ENCODE data around the gene JAM2. TPM values are rescaled to one million over a fixed set of nuclear protein-coding genes. Genes with fewer than 3 reads are reported as not detected.

JAM2 gene
- total RNA-seq, 2 experiments from 2014 or later = 0.05 TPM; not detected in 1

DNA sequence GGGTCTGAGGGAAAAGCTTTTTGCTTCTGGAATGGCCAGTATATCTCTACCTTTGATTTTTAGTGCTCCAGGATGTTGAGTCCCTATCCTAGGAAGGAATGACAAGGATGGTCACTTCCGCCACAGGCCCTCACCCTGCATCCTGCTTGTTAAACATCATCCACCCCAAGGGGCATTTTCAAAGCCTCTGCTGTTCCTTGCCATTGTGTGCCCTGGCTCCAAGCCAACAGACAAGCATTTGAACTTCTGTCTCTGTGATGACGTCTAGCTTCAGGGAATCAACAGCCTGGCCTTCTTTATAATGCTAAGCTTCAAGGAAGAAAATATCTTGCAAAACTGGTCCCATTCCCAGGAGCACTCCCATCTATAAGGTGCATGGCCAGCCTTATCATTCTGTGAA, 12.3 kb upstream of the JAM2 start:
- Mint-ChIP-seq H3K4me3 (no peak overlapping the region), H3K27me3 (ENCODE audit: low read depth) (peaks cover 3% of the 10 kb centered on the region), H3K36me3 (ENCODE audit: low read depth) (no peaks in the 10 kb centered on the region), H3K9me3 (ENCODE audit: insufficient read depth) (no peaks in the 10 kb centered on the region), H3K27ac (no peak overlapping the region), H3K4me1 (ENCODE audit: low read depth) (no peaks in the 10 kb centered on the region)
- ATAC-seq = no peak
- CTCF ChIA-PET = interaction anchor here (0.7 to 1.4 kb wide), 2 partner anchors 19 to 21 kb away, joined by 3 read pairs; no protein-coding TSS in a partner anchor
- no peak for DNase-seq
- POLR2A ChIA-PET = interaction anchor here (0.7 kb wide), 1 partner anchor 577 kb away, joined by 4 read pairs; no protein-coding TSS in a partner anchor

DNA sequence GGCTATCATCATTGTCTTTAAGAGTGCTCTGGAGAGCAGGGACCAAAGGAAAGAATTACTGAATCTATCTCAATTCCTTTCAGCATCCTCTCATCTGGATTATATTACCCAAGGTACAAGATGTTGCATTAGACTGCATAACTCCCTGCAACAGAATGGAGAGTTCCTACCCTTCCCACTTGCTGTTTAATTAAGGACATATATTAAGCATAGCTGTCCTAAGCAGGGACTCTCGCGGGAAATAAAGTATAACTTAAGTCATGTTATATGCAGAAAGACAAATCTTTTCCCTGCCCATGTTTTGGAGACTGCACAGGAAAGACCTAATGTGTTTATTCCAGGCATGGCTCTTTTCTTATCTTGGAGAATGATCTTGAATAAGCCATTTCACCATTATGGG, 6.8 kb upstream of the JAM2 start:
- no peak overlapping the region for H3K4me3 Mint-ChIP-seq
- H3K36me3 Mint-ChIP-seq (ENCODE audit: low read depth) = no peaks in the 10 kb centered on the region
- CTCF ChIA-PET = no interaction called here
- POLR2A ChIA-PET = no interaction called here
- H3K4me1 Mint-ChIP-seq (ENCODE audit: low read depth) = no peaks in the 10 kb centered on the region
- no peak overlapping the region for H3K27ac Mint-ChIP-seq
- DNase-seq (no peak), ATAC-seq (no peak)
- H3K9me3 Mint-ChIP-seq (ENCODE audit: insufficient read depth) = no peaks in the 10 kb centered on the region
- peaks cover 18% of the 10 kb centered on the region for H3K27me3 Mint-ChIP-seq (ENCODE audit: low read depth)

DNA sequence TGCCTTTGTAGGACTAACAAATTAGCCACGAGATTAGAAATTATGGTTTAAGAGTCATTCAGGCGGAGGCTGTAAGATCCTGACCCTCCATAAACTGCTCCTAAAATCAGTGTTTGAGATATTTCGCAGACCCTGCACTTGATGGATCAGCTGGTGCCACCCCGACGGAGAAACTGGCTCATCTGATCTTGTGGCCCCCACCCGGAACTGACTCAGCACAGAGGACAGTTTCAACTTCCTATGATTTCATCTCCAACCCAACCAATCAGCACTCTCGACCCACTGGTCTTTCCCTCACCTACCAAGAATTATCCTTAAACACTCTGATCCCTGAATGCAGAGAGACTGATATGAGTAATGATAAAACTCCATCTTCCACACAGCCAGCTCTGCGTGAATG, 3.7 kb upstream of the JAM2 start:
- Mint-ChIP-seq H3K4me1 (ENCODE audit: low read depth) (peaks cover 9% of the 10 kb centered on the region), H3K36me3 (ENCODE audit: low read depth) (no peaks in the 10 kb centered on the region), H3K4me3 (no peak overlapping the region), H3K27ac (no peak overlapping the region), H3K27me3 (ENCODE audit: low read depth) (peaks cover 31% of the 10 kb centered on the region), H3K9me3 (ENCODE audit: insufficient read depth) (no peaks in the 10 kb centered on the region)
- ChIA-PET POLR2A (no interaction called here), CTCF (no interaction called here)
- ATAC-seq (no peak), DNase-seq (no peak)

DNA sequence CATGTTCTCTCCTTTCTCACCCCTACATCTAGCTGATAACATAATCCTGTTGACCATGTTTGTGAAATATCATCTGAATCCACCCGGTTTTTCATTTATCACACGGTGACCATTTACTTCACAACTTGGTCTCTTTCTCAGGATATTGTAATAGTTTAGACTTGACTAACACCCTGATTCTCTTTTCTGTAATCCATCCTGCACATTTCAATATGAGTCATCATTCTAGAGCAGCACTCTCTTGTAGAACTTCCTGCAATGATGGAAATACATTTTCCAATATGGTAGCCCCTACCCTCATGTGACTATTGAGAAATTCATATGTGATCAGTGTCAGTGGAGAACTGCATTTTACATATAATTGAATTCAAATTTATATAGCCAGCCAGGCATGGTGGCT, 2.3 kb upstream of the JAM2 start:
- Mint-ChIP-seq H3K4me3 (no peak overlapping the region), H3K9me3 (ENCODE audit: insufficient read depth) (no peaks in the 10 kb centered on the region), H3K27ac (no peak overlapping the region), H3K27me3 (ENCODE audit: low read depth) (peaks cover 44% of the 10 kb centered on the region), H3K4me1 (ENCODE audit: low read depth) (peaks cover 14% of the 10 kb centered on the region), H3K36me3 (ENCODE audit: low read depth) (no peaks in the 10 kb centered on the region)
- ATAC-seq (no peak), DNase-seq (no peak)
- POLR2A ChIA-PET = interaction anchor here (0.6 kb wide), 1 partner anchor 55 kb away, joined by 3 read pairs; no protein-coding TSS in a partner anchor
- CTCF ChIA-PET = interaction anchor here (1.8 kb wide), 1 partner anchor 29 kb away, joined by 7 read pairs; the partner anchor contains the start of gene MRPL39

DNA sequence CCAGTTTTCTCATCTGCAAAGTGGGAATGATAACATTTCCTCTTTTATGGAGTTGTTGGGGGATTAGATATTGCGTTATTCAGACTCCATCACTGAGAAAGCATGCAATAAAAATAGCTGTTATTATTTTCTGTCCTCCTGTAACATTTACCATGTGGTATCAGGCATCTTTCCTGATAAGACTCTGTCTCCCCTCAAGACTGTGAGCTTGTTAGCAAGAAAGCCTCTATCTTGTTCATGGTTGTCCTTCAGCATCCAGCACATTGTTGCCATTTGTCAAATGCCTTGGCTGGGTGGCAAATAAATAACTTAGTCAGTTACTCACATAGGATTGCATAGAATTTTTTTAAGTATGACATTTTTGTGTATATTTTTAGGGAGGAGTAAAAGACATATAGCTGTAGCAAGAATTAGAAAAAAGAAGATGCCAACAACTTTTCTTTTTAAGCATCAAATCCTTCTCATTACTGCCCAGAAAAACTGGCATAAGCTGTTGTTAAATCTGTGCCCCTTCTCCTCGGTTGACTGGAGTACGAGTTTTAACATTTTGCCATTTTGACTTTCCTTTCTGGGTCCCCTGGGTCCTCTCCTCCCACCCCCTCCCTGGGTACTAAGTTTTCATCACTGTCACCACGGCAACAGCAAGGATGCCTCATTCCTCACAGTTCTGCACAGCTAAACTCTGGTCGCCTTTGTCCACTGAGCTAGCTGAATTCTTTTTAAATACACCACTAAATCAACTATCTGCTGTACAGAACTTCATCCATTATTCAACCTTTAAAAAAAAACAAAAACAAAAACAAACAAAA, 1.0 kb upstream of the JAM2 start:
- no peak for DNase-seq
- no peaks in the 10 kb centered on the region for H3K36me3 Mint-ChIP-seq (ENCODE audit: low read depth)
- H3K27me3 Mint-ChIP-seq (ENCODE audit: low read depth) = peaks cover 50% of the 10 kb centered on the region
- no peaks in the 10 kb centered on the region for H3K9me3 Mint-ChIP-seq (ENCODE audit: insufficient read depth)
- POLR2A ChIA-PET = no interaction called here
- no peak for ATAC-seq
- peak overlapping the region; percentile 59 for H3K4me3 Mint-ChIP-seq
- no peak overlapping the region for H3K27ac Mint-ChIP-seq
- CTCF ChIA-PET = interaction anchor here (1.1 to 1.8 kb wide), 4 partner anchors 9 to 247 kb away, joined by 3 to 7 read pairs (median 4); partner anchors contain the start of gene MRPL39
- peaks cover 14% of the 10 kb centered on the region for H3K4me1 Mint-ChIP-seq (ENCODE audit: low read depth)

DNA sequence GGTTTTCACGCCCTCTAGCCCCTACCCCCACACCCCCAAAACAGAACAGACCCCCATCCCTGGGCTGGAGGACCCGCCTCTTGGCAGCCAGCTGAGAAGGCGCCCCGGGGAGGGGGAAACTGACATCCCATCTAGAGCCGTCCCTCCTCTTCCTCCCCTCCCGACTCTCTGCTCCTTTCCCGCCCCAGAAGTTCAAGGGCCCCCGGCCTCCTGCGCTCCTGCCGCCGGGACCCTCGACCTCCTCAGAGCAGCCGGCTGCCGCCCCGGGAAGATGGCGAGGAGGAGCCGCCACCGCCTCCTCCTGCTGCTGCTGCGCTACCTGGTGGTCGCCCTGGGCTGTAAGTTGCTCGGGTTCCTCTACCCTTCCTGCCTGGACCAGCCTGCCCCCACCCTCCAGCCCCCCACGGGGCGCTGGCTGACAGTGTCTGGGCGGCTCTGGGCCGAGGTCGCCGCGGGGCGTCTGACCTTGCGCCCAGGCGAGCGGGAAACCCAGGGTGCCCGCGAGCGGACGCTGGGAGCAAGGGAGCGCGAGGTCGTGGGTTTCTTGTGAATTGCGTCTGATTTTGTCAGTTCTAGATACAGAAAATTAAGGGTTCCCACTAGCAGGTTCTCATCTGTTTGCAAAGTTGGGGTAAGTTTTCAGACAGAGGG, 618 bp downstream of the JAM2 start:
- ChIA-PET POLR2A (no interaction called here), CTCF (interaction anchor here (0.7 to 1.3 kb wide), 3 partner anchors 10 to 249 kb away, joined by 3 read pairs; no protein-coding TSS in a partner anchor)
- Mint-ChIP-seq H3K27me3 (ENCODE audit: low read depth) (peaks cover 49% of the 10 kb centered on the region), H3K36me3 (ENCODE audit: low read depth) (no peaks in the 10 kb centered on the region), H3K4me3 (peak overlapping the region; percentile 59), H3K4me1 (ENCODE audit: low read depth) (peaks cover 14% of the 10 kb centered on the region), H3K27ac (no peak overlapping the region), H3K9me3 (ENCODE audit: insufficient read depth) (no peaks in the 10 kb centered on the region)
- DNase-seq (peak; percentile 55), ATAC-seq (peak; percentile 90)

DNA sequence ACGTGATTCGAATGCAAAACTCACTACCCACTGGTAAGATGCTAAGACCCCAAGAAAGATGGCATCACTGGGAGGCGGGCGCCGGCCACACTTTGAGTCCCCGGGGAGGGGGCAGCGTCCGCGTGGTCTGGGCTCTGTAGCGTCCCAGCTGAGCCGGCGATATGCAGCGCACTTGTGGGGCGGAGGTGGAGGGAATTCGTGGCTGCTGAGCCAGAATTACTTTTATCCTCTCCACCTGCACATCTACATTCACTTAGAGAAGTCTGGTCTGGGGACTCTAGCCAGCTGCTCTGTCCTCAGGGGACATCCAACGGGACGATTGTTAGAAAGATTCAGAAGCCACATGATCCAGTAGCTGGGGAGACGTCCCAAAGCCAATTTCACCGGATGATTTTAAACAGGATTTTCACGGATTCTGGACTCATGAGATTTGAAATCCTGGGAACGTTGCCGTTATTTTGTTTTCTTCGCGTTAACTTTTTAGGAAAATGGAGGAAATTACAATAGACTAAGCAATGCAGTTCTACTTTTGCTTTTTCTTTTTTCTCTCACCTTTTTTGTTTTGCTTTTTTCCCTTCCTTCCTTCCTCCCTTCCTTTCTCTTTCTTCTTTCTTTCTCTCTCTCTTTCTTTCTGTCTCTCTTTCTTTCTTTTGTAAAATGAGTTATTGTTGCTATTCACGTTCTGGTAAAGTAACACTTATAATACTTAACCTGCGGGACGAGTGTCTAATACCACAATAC, 1.3 kb downstream of the JAM2 start:
- ChIA-PET CTCF (no interaction called here), POLR2A (no interaction called here)
- peak; percentile 39 for ATAC-seq
- peak overlapping the region; percentile 59 for H3K4me3 Mint-ChIP-seq
- DNase-seq = no peak
- H3K36me3 Mint-ChIP-seq (ENCODE audit: low read depth) = no peaks in the 10 kb centered on the region
- no peak overlapping the region for H3K27ac Mint-ChIP-seq
- peaks cover 14% of the 10 kb centered on the region for H3K4me1 Mint-ChIP-seq (ENCODE audit: low read depth)
- H3K9me3 Mint-ChIP-seq (ENCODE audit: insufficient read depth) = no peaks in the 10 kb centered on the region
- H3K27me3 Mint-ChIP-seq (ENCODE audit: low read depth) = peaks cover 46% of the 10 kb centered on the region

DNA sequence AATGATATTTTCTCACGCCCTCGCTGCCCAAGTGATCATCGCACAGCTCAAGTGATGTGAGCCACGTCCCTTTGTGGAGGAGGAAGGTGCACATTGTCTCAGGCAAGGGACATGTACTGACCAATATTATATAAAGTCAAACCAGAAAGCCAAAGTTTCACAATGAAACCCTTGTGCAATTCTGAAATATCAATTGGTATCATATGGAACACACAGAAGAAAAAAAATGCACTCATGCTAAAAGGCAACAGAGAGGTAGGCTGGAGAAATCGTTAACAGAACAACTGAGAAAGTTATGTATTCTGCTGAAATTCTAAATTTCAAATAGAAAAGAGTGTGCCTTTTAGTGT, 1.9 kb downstream of the JAM2 start:
- CTCF ChIA-PET = no interaction called here
- POLR2A ChIA-PET = no interaction called here
- ATAC-seq = no peak

DNA sequence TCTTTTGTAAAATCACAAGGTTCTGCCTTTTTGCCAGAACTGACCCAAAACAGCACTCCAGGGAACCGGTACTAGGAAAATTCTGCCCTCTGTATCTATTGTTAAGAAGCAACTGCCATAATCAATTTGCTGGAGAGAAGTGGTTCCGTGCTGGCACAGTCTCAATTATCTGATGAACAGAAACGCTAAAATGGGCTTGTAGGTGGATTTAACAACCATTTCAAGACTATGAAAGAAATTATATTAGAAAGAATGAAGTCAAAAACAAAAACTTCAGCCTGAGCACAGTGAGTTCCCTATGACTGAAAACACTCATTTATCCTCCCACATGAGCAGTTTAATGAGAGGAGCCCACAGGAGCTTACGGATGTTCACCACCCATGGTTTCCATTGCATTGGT, 4.4 kb downstream of the JAM2 start:
- Mint-ChIP-seq H3K4me1 (ENCODE audit: low read depth) (peaks cover 12% of the 10 kb centered on the region), H3K4me3 (no peak overlapping the region), H3K36me3 (ENCODE audit: low read depth) (no peaks in the 10 kb centered on the region), H3K9me3 (ENCODE audit: insufficient read depth) (no peaks in the 10 kb centered on the region), H3K27ac (no peak overlapping the region), H3K27me3 (ENCODE audit: low read depth) (peaks cover 36% of the 10 kb centered on the region)
- CTCF ChIA-PET = no interaction called here
- POLR2A ChIA-PET = no interaction called here
- ATAC-seq (no peak), DNase-seq (no peak)

More for the DNA sequence above, 1.9 kb downstream of the JAM2 start:
- H3K4me3 Mint-ChIP-seq = peak overlapping the region; percentile 59
- H3K27me3 Mint-ChIP-seq (ENCODE audit: low read depth) = peaks cover 43% of the 10 kb centered on the region
- H3K4me1 Mint-ChIP-seq (ENCODE audit: low read depth) = peaks cover 14% of the 10 kb centered on the region
- H3K36me3 Mint-ChIP-seq (ENCODE audit: low read depth) = no peaks in the 10 kb centered on the region
- H3K9me3 Mint-ChIP-seq (ENCODE audit: insufficient read depth) = no peaks in the 10 kb centered on the region
- no peak overlapping the region for H3K27ac Mint-ChIP-seq
- DNase-seq = no peak

DNA sequence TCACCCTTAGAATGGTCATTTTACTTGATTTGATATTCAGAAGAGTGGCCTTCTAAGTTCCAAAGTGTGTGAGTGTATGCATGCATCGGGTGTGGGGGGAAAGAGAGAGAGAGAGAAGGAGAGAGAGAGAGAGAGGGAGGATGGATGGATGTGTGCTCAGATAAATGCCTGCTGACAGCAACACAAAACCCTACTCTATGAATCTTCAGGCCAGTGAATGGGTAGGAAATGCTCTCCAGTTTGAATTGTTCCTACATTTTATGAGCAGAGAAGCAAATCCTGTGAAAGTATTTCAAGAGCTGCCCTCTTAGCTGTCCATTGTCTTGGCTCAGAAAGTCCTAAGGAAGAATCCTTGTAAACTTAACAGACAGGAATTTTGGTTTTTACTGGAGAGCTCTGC, 7.4 kb downstream of the JAM2 start:
- DNase-seq (no peak), ATAC-seq (no peak)
- no peaks in the 10 kb centered on the region for H3K36me3 Mint-ChIP-seq (ENCODE audit: low read depth)
- H3K4me1 Mint-ChIP-seq (ENCODE audit: low read depth) = no peaks in the 10 kb centered on the region
- H3K27ac Mint-ChIP-seq = no peak overlapping the region
- ChIA-PET POLR2A (no interaction called here), CTCF (no interaction called here)
- H3K9me3 Mint-ChIP-seq (ENCODE audit: insufficient read depth) = no peaks in the 10 kb centered on the region
- H3K4me3 Mint-ChIP-seq = no peak overlapping the region
- peaks cover 22% of the 10 kb centered on the region for H3K27me3 Mint-ChIP-seq (ENCODE audit: low read depth)

DNA sequence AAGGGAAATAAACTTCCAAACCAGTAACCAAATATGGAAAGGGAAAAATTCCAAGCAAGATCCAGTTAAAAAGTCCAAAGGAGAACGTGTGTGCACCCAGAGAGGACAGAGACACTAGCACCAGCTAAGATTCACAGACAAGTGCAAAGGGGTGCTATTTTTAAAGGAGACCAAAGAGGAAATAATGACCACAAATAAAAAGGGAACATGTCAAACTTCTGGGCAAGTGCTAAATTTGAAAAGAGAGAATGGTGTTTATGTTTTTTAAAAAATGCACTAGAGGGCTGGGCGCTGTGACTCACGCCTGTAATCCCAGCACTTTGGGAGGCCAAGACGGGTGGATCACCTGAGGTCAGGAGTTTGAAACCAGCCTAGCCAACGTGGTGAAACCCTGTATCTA, 8.6 kb downstream of the JAM2 start:
- Mint-ChIP-seq H3K36me3 (ENCODE audit: low read depth) (no peaks in the 10 kb centered on the region), H3K4me3 (no peak overlapping the region), H3K27ac (no peak overlapping the region), H3K4me1 (ENCODE audit: low read depth) (no peaks in the 10 kb centered on the region), H3K9me3 (ENCODE audit: insufficient read depth) (no peaks in the 10 kb centered on the region), H3K27me3 (ENCODE audit: low read depth) (peaks cover 18% of the 10 kb centered on the region)
- ATAC-seq (no peak), DNase-seq (no peak)
- POLR2A ChIA-PET = no interaction called here
- CTCF ChIA-PET = no interaction called here

DNA sequence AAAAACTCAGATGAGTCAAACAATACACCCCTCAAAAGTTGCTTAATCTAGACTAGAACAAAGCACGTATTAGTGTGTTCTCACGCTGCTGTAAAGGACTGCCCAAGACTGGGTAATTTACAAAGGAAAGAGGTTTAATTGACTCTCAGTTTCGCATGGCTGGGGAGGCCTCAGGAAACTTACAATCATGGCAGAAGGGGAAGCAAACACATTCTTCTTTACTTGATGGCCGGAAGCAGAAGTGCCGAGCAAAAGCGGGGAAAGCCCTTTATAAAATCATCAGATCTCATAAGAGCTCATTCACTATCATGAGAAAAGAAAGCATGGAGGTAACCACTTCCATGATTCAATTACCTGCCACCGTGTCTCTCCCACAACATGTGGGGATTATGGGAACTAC, 10.1 kb downstream of the JAM2 start:
- Mint-ChIP-seq H3K27ac (no peak overlapping the region), H3K9me3 (ENCODE audit: insufficient read depth) (no peaks in the 10 kb centered on the region), H3K27me3 (ENCODE audit: low read depth) (peaks cover 14% of the 10 kb centered on the region), H3K36me3 (ENCODE audit: low read depth) (no peaks in the 10 kb centered on the region), H3K4me3 (no peak overlapping the region), H3K4me1 (ENCODE audit: low read depth) (no peaks in the 10 kb centered on the region)
- no peak for ATAC-seq
- POLR2A ChIA-PET = no interaction called here
- CTCF ChIA-PET = no interaction called here
- no peak for DNase-seq
